HL-60 (cell line): ENCODE results near the gene ATP2B3.

Source experiments
- DNase-seq, 2 experiments: peaks; one replicate each; pipeline ENCODE4 v3.0.0-alpha.2; 2010 to 2020; ENCODE audit warnings: low read depth in 1 of 2, low spot score in 1 of 2
- H3K27ac ChIP-seq: fragments of 250-450 bp; sonication (Bioruptor Pico); replicated peaks from 2 replicates; pipeline ENCODE4 v1.5.1; 2020; ENCODE audit warnings: mild to moderate bottlenecking, moderate library complexity
- H3K27me3 ChIP-seq: fragments of 250-450 bp; sonication (Bioruptor Pico); 2 replicates; pipeline ENCODE4 v1.5.1; 2021; ENCODE audit warnings: mild to moderate bottlenecking, moderate library complexity; ENCODE audit not compliant: insufficient read depth, poor library complexity, severe bottlenecking
- H3K4me3 ChIP-seq: replicated peaks from 2 replicates; pipeline ENCODE4 v1.5.1; 2011; ENCODE audit warnings: mild to moderate bottlenecking, control low read depth, low read length; ENCODE audit not compliant: insufficient read depth
- GABPA ChIP-seq: IDR thresholded peaks from 2 replicates; pipeline ENCODE4 v1.6.1; 2012; ENCODE audit warnings: low read depth
- POLR2AphosphoS5 ChIP-seq: IDR thresholded peaks from 2 replicates; pipeline ENCODE4 v1.6.1; 2012; ENCODE audit warnings: low read depth
- SPI1 ChIP-seq: IDR thresholded peaks from 2 replicates; pipeline ENCODE4 v1.6.1; 2012; ENCODE audit warnings: low read depth, mild to moderate bottlenecking, borderline replicate concordance
- TF ChIP-seq, protein P1 (sequence below): IDR thresholded peaks from one replicate; pipeline ENCODE4 v1.5.1; 2011; ENCODE audit warnings: low read length, control low read depth, inconsistent platforms; ENCODE audit not compliant: insufficient read depth
- TF ChIP-seq, protein P2 (sequence below): IDR thresholded peaks from 2 replicates; pipeline ENCODE4 v1.6.1; 2012; ENCODE audit warnings: low read depth; ENCODE audit not compliant: insufficient replicate concordance

The ATP2B3 gene

DNA sequence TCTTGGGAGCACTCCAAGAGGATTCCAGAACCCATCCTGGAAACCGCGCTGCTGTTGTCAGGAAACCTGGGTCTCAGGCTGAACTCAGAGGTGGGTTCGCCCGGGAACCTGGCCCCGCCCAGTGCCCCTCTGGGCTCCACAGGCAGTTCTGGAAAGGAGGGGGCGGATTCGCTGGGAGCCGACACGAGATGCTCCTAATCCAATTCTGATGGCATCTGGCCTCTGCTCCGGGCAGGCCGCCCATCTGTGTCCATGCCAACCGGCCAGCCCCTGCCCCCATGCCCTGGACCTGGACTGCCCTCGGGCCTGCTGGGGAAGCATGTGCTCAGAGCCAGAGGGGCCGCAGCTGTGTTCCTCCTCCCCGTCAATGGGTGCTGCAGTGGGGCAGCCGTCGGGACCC is 21.0 kb downstream of the ATP2B3 start:
- H3K4me3 ChIP-seq, result no peak overlapping the region

GRCh38 chrX:153539171-153539978 is 21.9 kb downstream of the ATP2B3 start:
- Histone ChIP-seq H3K27ac (no peak overlapping the region), H3K27me3 (no peaks in the 10 kb centered on the region), H3K4me3 (no peak overlapping the region)
- no peak for TF ChIP-seq GABPA
- TF ChIP-seq POLR2AphosphoS5, result no peak
- TF ChIP-seq, protein P1, sequence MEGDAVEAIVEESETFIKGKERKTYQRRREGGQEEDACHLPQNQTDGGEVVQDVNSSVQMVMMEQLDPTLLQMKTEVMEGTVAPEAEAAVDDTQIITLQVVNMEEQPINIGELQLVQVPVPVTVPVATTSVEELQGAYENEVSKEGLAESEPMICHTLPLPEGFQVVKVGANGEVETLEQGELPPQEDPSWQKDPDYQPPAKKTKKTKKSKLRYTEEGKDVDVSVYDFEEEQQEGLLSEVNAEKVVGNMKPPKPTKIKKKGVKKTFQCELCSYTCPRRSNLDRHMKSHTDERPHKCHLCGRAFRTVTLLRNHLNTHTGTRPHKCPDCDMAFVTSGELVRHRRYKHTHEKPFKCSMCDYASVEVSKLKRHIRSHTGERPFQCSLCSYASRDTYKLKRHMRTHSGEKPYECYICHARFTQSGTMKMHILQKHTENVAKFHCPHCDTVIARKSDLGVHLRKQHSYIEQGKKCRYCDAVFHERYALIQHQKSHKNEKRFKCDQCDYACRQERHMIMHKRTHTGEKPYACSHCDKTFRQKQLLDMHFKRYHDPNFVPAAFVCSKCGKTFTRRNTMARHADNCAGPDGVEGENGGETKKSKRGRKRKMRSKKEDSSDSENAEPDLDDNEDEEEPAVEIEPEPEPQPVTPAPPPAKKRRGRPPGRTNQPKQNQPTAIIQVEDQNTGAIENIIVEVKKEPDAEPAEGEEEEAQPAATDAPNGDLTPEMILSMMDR, result peak; percentile 75
- TF ChIP-seq, protein P2, sequence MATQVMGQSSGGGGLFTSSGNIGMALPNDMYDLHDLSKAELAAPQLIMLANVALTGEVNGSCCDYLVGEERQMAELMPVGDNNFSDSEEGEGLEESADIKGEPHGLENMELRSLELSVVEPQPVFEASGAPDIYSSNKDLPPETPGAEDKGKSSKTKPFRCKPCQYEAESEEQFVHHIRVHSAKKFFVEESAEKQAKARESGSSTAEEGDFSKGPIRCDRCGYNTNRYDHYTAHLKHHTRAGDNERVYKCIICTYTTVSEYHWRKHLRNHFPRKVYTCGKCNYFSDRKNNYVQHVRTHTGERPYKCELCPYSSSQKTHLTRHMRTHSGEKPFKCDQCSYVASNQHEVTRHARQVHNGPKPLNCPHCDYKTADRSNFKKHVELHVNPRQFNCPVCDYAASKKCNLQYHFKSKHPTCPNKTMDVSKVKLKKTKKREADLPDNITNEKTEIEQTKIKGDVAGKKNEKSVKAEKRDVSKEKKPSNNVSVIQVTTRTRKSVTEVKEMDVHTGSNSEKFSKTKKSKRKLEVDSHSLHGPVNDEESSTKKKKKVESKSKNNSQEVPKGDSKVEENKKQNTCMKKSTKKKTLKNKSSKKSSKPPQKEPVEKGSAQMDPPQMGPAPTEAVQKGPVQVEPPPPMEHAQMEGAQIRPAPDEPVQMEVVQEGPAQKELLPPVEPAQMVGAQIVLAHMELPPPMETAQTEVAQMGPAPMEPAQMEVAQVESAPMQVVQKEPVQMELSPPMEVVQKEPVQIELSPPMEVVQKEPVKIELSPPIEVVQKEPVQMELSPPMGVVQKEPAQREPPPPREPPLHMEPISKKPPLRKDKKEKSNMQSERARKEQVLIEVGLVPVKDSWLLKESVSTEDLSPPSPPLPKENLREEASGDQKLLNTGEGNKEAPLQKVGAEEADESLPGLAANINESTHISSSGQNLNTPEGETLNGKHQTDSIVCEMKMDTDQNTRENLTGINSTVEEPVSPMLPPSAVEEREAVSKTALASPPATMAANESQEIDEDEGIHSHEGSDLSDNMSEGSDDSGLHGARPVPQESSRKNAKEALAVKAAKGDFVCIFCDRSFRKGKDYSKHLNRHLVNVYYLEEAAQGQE, result no peak
- no peak for TF ChIP-seq SPI1
- DNase-seq, result peak; percentile 22 to 67

More for the DNA sequence above, 21.0 kb downstream of the ATP2B3 start:
- TF ChIP-seq, protein P1, result no peak
- TF ChIP-seq, protein P2, result no peak
- no peak for TF ChIP-seq GABPA
- no peak for TF ChIP-seq SPI1
- no peak for TF ChIP-seq POLR2AphosphoS5
- DNase-seq, result no peak
- Histone ChIP-seq H3K27ac (no peak overlapping the region), H3K27me3 (no peaks in the 10 kb centered on the region)

DNA sequence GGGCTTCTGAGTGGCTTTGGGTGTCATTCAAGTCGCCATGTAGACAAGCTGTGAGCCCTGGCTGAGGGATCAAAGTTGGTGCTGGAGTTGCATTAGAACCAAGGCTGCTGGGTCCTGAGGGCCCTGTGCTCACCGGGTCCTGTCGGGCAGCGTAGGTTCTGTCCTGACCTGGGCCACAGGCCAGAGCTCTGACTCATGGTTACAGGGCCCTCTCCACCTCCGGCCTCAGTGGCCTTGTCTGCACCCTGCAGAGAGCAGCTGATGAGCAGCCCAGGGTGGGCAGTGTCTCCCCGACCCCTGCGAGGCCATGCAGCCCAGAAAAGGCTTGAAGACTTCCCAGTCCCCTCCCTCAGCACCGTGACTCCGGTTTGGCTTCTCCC is 22.5 kb downstream of the ATP2B3 start:
- Histone ChIP-seq H3K27me3 (no peaks in the 10 kb centered on the region), H3K4me3 (no peak overlapping the region), H3K27ac (no peak overlapping the region)
- TF ChIP-seq, protein P2, result no peak
- TF ChIP-seq POLR2AphosphoS5 (no peak), GABPA (no peak), SPI1 (no peak)
- TF ChIP-seq, protein P1, result no peak
- DNase-seq, result no peak
